Effector memory CD4-positive, alpha-beta T cell (primary cell): ENCODE data around the gene VAC14.
"Not testable (repeated sequence)": the region's sequence is repeated elsewhere in the genome, so short reads cannot be mapped to it uniquely, and the experiment has no call there.

Source experiments
- DNase-seq, 3 donors: peaks; one replicate each; pipeline ENCODE4 v3.0.0-alpha.2; 2020
- H3K27ac ChIP-seq: 2 replicates; pipeline ENCODE4 v1.7.0; 2013; ENCODE audit warnings: mild to moderate bottlenecking, low read length, moderate library complexity; ENCODE audit not compliant: insufficient read depth, poor library complexity, severe bottlenecking
- H3K27me3 ChIP-seq: replicated peaks from 2 replicates; pipeline ENCODE4 v1.7.0; 2013; ENCODE audit warnings: mild to moderate bottlenecking, low read length; ENCODE audit not compliant: insufficient read depth, control insufficient read depth, poor library complexity, severe bottlenecking
- H3K36me3 ChIP-seq: 2 replicates; pipeline ENCODE4 v1.7.0; 2013; ENCODE audit warnings: mild to moderate bottlenecking, low read length, moderate library complexity; ENCODE audit not compliant: control insufficient read depth, insufficient read depth
- H3K4me1 ChIP-seq: 2 replicates; pipeline ENCODE4 v1.7.0; 2013; ENCODE audit warnings: low read length, mild to moderate bottlenecking; ENCODE audit not compliant: control insufficient read depth, insufficient read depth, poor library complexity, severe bottlenecking
- H3K4me3 ChIP-seq: 2 replicates; pipeline ENCODE4 v1.7.0; 2013; ENCODE audit warnings: low read length, low read depth, mild to moderate bottlenecking; ENCODE audit not compliant: insufficient read depth, poor library complexity, severe bottlenecking
- H3K9me3 ChIP-seq: 2 replicates; pipeline ENCODE4 v1.7.0; 2013; ENCODE audit warnings: mild to moderate bottlenecking, low read length, moderate library complexity; ENCODE audit not compliant: control insufficient read depth

Gene VAC14

DNA sequence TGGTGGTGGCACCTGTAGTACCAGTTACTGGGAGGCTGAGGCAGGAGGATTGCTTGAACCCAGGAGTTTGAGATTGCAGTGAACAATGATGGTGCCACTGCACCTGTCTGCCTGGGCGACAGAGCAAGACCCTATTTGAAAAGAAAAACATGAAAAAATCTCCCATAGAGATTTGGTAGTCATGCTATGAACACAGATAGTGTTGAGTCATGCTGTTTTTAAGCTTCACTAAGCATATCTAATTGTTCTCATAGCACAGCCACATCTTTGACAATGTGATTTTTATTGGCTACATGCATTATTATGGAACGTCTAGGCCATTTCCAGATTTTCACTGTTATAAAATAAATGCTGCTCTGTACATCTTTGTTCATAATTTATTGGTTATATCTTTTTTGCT, 148.6 kb downstream of the VAC14 start:
- no peak for DNase-seq
- no peak overlapping the region for H3K4me3 ChIP-seq
- H3K27ac ChIP-seq, result no peak overlapping the region
- H3K9me3 ChIP-seq, result no peaks in the 10 kb centered on the region
- no peaks in the 10 kb centered on the region for H3K4me1 ChIP-seq
- no peaks in the 10 kb centered on the region for H3K36me3 ChIP-seq
- no peaks in the 10 kb centered on the region for H3K27me3 ChIP-seq

DNA sequence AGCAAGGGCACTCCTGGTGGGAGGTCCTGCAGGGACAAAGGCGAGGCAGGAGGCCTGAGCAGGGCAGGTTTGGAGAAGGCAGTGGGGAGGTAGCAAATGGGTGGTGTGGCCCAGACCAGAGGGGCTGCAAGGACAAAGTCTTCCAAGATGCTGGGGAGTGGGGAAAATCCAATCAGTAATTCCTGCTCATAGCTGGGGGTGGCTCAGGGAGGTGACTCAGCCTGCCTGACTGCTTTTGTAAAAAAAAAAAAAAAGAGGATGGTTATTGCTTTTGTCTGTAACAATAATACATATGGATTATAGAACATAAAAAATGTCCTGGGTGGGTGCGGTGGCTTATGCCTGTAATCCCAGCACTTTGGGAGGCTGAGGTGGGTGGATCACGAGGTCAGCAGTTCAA, 149.4 kb downstream of the VAC14 start:
- Histone ChIP-seq H3K27me3 (no peaks in the 10 kb centered on the region), H3K9me3 (no peaks in the 10 kb centered on the region), H3K4me1 (no peaks in the 10 kb centered on the region), H3K27ac (no peak overlapping the region), H3K36me3 (no peaks in the 10 kb centered on the region), H3K4me3 (no peak overlapping the region)
- DNase-seq, result no peak

DNA sequence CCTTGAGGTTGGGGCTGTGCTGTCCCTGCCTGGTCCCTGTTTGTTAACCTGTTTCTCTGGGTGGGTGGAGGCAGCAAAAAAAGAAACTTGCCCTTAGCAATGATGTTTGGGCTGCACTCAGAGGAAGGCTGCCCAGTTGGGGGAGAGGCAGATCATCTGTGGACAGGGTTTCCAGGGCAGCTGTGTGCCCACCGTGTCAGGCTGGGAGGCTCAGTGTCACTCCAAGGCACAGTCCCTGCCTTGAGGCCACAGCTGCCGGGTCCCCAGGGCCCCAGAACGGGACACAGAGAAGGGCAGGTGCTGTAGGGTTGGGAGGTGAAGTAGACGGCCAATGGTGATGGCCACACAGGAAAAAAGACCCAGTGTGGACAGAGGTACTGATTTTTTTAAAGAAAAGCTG, 150.7 kb downstream of the VAC14 start:
- H3K4me1 ChIP-seq, result no peaks in the 10 kb centered on the region
- H3K9me3 ChIP-seq, result no peaks in the 10 kb centered on the region
- H3K4me3 ChIP-seq, result no peak overlapping the region
- no peak overlapping the region for H3K27ac ChIP-seq
- H3K36me3 ChIP-seq, result no peaks in the 10 kb centered on the region
- DNase-seq, result no peak
- H3K27me3 ChIP-seq, result no peaks in the 10 kb centered on the region

DNA sequence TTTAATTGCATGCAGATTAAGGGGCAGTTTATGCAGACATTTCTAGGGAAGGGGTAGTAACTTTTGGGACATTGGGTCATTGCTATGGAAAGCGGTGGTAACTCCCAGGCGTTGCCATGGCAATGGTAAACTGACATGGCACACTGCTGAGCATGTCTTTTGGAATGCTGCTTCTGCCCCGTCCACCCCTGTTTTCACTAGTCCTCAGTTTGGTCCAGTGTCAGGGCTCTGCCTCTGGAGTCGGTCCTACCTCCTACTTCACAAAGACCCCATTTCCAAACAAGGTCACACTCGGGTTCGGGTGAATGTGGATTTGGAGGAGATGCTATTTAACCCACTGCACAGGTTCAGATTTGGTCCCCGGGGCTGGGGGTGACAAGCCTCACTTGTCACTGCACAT, 151.7 kb downstream of the VAC14 start:
- Histone ChIP-seq H3K9me3 (no peaks in the 10 kb centered on the region), H3K27me3 (no peaks in the 10 kb centered on the region), H3K4me3 (no peak overlapping the region), H3K36me3 (no peaks in the 10 kb centered on the region), H3K27ac (no peak overlapping the region), H3K4me1 (no peaks in the 10 kb centered on the region)
- no peak for DNase-seq

DNA sequence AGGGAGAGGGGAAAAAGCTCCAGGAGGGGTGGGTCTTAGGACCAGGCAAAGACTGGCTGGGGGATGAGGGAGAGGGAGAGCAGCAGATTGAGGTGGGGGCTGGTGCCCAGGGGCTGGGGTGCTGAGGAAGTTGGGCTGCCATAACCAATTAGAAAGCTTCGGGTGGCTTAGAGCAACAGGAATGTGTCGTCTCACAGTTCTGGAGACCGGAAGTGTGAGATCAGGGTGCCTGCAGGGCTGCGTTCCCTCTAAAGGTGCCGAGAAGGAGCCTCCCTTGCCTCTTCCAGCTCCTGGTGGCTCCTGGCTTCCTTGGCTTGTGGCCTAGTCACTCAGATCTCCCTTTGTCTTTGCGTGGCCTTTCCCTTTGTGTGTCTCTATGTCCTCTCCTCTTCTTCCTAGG, 152.4 kb downstream of the VAC14 start:
- Histone ChIP-seq H3K27ac (no peak overlapping the region), H3K36me3 (no peaks in the 10 kb centered on the region), H3K27me3 (no peaks in the 10 kb centered on the region), H3K4me1 (no peaks in the 10 kb centered on the region), H3K4me3 (no peak overlapping the region), H3K9me3 (no peaks in the 10 kb centered on the region)
- no peak for DNase-seq

DNA sequence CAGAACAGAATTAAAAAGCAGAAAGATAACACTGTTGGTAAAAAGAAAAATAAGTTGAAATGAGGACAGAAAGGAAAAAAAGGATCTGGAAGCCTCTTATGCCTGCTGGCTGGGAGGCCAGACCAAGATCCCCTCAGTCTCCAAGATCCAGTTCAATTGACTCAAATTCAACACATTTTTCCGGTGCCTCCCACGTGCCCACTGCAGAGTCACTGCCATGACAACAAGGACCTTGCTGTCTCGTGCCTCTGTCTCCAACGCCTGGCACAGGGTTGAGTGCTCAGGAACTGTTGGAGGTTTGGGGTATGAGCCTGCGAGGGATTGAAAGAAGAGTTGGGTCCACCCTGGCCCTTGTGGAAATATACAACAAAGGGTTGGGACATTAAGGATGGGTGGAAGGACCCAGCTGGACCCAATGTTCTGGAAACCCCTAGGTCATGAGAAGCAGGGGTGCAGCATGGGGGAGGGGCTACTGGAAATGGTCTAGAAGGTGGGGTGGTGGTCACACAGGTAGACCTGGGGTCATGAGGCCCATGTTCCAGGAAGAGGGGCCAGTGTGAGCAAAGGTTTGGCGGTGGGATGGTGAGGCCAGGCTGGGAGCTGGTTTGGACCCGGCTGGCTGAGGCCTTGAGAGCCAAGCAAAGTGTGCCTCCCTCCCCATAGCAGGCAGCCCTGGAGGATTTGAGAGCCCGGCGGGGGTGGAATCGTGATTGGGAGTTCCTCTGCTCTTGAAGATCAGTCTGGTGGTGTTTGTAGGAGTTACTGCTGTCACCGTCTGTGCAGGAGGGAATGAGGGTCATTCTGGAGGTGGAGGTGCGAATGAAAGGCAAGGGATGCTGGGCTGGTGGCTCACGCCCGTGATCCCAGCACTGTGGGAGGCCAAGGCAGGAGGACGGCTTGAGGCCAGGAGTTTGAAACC, 153.3 kb downstream of the VAC14 start:
- H3K27me3 ChIP-seq, result no peaks in the 10 kb centered on the region
- DNase-seq, result no peak
- no peak overlapping the region for H3K4me3 ChIP-seq
- H3K4me1 ChIP-seq, result no peaks in the 10 kb centered on the region
- H3K36me3 ChIP-seq, result no peaks in the 10 kb centered on the region
- H3K9me3 ChIP-seq, result no peaks in the 10 kb centered on the region
- no peak overlapping the region for H3K27ac ChIP-seq

DNA sequence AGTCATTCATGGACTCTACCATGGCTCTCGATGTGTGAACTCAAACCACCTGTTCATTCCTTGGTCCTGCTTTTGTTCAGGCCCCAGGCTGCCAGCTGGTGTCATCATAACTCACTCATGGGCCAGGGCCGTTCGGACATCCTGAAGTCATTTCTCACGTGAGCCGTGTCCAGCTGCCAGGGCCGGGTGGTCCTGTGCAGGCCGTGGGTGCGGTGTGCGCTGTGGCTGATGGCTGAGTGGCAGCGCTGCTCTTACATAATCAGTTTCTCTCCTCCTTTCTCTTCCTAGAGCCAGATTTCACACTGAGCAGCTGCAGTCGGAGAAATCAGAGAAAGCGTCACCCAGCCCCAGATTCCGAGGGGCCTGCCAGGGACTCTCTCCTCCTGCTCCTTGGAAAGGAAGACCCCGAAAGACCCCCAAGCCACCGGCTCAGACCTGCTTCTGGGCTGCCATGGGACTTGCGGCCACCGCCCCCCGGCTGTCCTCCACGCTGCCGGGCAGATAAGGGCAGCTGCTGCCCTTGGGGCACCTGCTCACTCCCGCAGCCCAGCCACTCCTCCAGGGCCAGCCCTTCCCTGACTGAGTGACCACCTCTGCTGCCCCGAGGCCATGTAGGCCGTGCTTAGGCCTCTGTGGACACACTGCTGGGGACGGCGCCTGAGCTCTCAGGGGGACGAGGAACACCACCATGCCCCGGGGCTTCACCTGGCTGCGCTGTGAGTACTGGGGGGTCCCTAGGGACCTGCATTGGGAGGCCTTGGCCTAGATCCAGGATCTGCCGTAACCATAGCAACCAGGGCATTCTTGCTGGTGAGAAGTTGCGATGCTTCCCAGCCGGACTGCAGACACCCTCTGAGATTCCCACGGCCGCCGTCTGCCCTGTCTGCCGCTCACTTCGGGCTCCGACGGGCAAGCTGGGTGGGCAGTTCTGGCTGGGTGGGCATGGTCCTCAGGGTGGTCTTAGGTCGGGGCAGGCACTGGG, 154.4 kb downstream of the VAC14 start, which contains the start of gene IL34:
IL34 (plus strand) TSS at position 300 of the 982 bp plus-strand sequence; CDS start at position 689, 389 bp downstream.
- no peak for DNase-seq
- no peaks in the 10 kb centered on the region for H3K9me3 ChIP-seq
- H3K27ac ChIP-seq, result no peak within 1 kb of the TSS
- no peak within 1 kb of the TSS for H3K4me3 ChIP-seq
- no peaks in the 10 kb centered on the region for H3K36me3 ChIP-seq
- H3K4me1 ChIP-seq, result no peaks in the 10 kb centered on the region
- no peaks in the 10 kb centered on the region for H3K27me3 ChIP-seq

DNA sequence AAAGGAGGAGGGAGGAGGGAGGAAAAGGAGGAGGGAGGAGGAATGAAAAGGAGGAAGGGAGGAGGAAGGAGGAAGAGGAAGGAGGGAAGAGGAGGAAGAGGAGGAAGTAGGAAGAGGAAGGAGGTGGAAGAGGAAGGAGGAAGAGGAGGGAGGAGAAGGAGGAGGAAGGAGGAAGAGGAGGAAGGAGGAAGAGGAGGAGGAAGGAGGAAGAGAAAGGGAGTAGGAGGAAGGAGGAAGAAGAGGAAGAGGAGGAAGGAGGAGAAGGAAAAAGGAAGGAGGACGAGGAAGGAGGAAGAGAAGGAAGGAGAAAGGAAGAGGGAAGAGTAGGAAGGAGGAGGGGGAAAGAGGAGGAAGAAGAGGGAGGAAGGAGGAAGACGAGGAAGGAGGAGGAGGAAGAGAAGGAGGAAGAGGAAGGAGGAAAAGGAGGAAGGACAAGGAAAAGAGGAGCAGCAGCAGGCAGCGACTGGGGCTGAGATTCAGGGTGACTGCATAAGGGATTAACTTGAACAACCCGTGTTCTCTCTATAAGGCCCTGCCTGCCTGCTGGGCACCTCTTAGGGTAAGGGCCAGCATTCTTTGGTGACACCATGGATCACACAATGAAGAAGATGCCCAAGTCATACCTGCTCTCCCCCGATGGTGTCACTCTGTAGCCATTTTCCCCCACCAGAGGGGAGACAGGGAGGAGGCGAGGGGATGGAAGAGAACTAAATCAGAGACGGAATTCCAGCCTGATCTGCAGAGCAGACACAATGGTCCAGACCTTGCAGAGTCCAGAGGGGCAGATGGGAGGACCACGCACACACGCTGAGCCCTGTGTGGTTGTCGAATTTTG, 156.0 kb downstream of the VAC14 start:
- Histone ChIP-seq H3K27me3 (no peaks in the 10 kb centered on the region), H3K36me3 (no peaks in the 10 kb centered on the region), H3K9me3 (no peaks in the 10 kb centered on the region), H3K27ac (no peak overlapping the region), H3K4me1 (no peaks in the 10 kb centered on the region), H3K4me3 (no peak overlapping the region)
- DNase-seq, result no peak

DNA sequence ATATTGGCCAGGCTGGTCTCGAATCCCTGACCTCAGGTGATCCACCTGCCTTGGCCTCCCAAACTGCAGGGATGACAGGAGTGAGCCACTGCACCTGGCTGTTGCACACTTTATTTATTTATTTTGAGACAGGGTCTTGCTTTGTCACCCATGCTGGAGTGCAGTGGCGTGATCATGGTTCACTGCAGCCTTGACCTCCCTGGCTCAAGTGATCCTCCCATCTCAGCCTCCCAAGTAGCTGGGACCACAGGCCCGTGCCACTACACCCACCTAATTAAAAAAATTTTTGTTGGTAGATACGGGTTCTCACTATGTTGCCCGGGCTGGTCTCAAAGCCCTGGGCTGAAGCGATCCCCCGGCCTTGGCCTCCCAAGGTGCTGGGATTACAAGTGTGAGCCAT, 157.7 kb downstream of the VAC14 start:
- not testable (repeated sequence) for H3K27ac ChIP-seq, DNase-seq, H3K4me1 ChIP-seq, H3K27me3 ChIP-seq, H3K36me3 ChIP-seq, H3K9me3 ChIP-seq, H3K4me3 ChIP-seq
